DND-41 (cell line): Measurements from ENCODE around the gene ZNF143.

Source experiments
- ATAC-seq: fragments of 200-7000 bp; cut with Tn5 transposase; 3 replicates; pipeline ENCODE4 v1.9.1; 2021; ENCODE audit warnings: low read depth; ENCODE audit not compliant: insufficient read depth
- DNase-seq: peaks from one replicate; pipeline ENCODE4 v3.0.0-alpha.2; 2020
- H2AFZ ChIP-seq: 2 replicates; pipeline ENCODE4 v1.6.0; 2012; ENCODE audit warnings: low read depth, low read length
- H3K27ac ChIP-seq: 2 replicates; pipeline ENCODE4 v1.5.1; 2012; ENCODE audit warnings: low read length, inconsistent platforms
- H3K27me3 ChIP-seq: fragments of 200-600 bp; sonication (generic); 2 replicates; pipeline ENCODE4 v1.6.0; 2012; ENCODE audit warnings: low read length, mild to moderate bottlenecking, inconsistent platforms; ENCODE audit not compliant: insufficient read depth, poor library complexity
- H3K36me3 ChIP-seq: 2 replicates; pipeline ENCODE4 v1.5.1; 2012; ENCODE audit warnings: low read length, inconsistent platforms; ENCODE audit not compliant: insufficient read depth
- H3K4me1 ChIP-seq: 2 replicates; pipeline ENCODE4 v1.5.1; 2012; ENCODE audit warnings: mild to moderate bottlenecking, low read length; ENCODE audit not compliant: insufficient read depth
- H3K4me2 ChIP-seq: 2 replicates; pipeline ENCODE4 v1.6.0; 2012; ENCODE audit warnings: mild to moderate bottlenecking, moderate library complexity, low read length, inconsistent platforms; ENCODE audit not compliant: insufficient read depth
- H3K4me3 ChIP-seq, 2 experiments: fragments of 200-600 bp in 1 of 2; shearing (Covaris generic) in 1 of 2; 2 replicates each; pipeline ENCODE4 v1.5.1; 2012 to 2016; ENCODE audit warnings: inconsistent platforms in 2 of 2, low read length in 2 of 2, mild to moderate bottlenecking in 2 of 2, low read depth in 1 of 2, moderate library complexity in 1 of 2
- H3K79me2 ChIP-seq: 2 replicates; pipeline ENCODE4 v1.6.0; 2012; ENCODE audit warnings: low read length, inconsistent platforms; ENCODE audit not compliant: insufficient read depth
- H3K9ac ChIP-seq: 2 replicates; pipeline ENCODE4 v1.6.0; 2012; ENCODE audit warnings: low read depth, mild to moderate bottlenecking, inconsistent platforms, low read length, moderate library complexity
- H3K9me3 ChIP-seq: 2 replicates; pipeline ENCODE4 v1.5.1; 2012; ENCODE audit warnings: low read length, moderate library complexity, mild to moderate bottlenecking, inconsistent platforms; ENCODE audit not compliant: insufficient read depth, severe bottlenecking
- H4K20me1 ChIP-seq: 2 replicates; pipeline ENCODE4 v1.6.0; 2012; ENCODE audit warnings: low read length; ENCODE audit not compliant: insufficient read depth
- CTCF ChIP-seq: IDR thresholded peaks from 2 replicates; pipeline ENCODE4 v1.5.1; 2012; ENCODE audit warnings: borderline replicate concordance, low read length, moderate library complexity, mild to moderate bottlenecking; ENCODE audit not compliant: poor library complexity, severe bottlenecking; ENCODE audit errors: extremely low read depth
- EZH2 ChIP-seq: IDR thresholded peaks from 3 replicates; pipeline ENCODE4 v1.6.1; 2012; ENCODE audit warnings: borderline replicate concordance, low read depth, mild to moderate bottlenecking, moderate library complexity, low read length, inconsistent platforms; ENCODE audit not compliant: severe bottlenecking

The ZNF143 gene

GRCh38 chr11:9530901-9531625 lies 70.3 kb downstream of the ZNF143 start:
- TF ChIP-seq EZH2 (no peak), CTCF (no peak)
- Histone ChIP-seq H3K9me3 (no peaks in the 10 kb centered on the region), H3K27ac (no peak overlapping the region), H2AFZ (no peak overlapping the region), H3K4me2 (no peak overlapping the region), H3K79me2 (no peaks in the 10 kb centered on the region), H3K36me3 (peaks cover 6% of the 10 kb centered on the region; the same call in 1 of the 2 replicates), H3K9ac (no peak overlapping the region), H3K4me3 (no peak overlapping the region), H3K4me1 (no peaks in the 10 kb centered on the region), H4K20me1 (no peaks in the 10 kb centered on the region), H3K27me3 (no peaks in the 10 kb centered on the region)
- ATAC-seq: 0 out of 3 replicates have a peak, but pooled peaks have one; percentile 25
- no peak for DNase-seq

GRCh38 chr11:9533058-9533457 lies 72.2 kb downstream of the ZNF143 start:
- ATAC-seq (no peak), DNase-seq (no peak)
- no peak overlapping the region for H3K4me2 ChIP-seq
- H4K20me1 ChIP-seq: no peaks in the 10 kb centered on the region
- no peak overlapping the region for H3K9ac ChIP-seq
- H3K36me3 ChIP-seq: no peaks in the 10 kb centered on the region
- H2AFZ ChIP-seq: no peak overlapping the region
- no peaks in the 10 kb centered on the region for H3K27me3 ChIP-seq
- TF ChIP-seq CTCF (no peak), EZH2 (no peak)
- no peaks in the 10 kb centered on the region for H3K9me3 ChIP-seq
- no peaks in the 10 kb centered on the region for H3K79me2 ChIP-seq
- H3K4me3 ChIP-seq: no peak overlapping the region
- no peak overlapping the region for H3K27ac ChIP-seq
- no peaks in the 10 kb centered on the region for H3K4me1 ChIP-seq

- TF ChIP-seq EZH2 (no peak), CTCF (no peak)
- no peaks in the 10 kb centered on the region for H4K20me1 ChIP-seq
- H3K36me3 ChIP-seq: no peaks in the 10 kb centered on the region
- no peaks in the 10 kb centered on the region for H3K9me3 ChIP-seq
- no peak overlapping the region for H3K4me2 ChIP-seq
- H2AFZ ChIP-seq: no peak overlapping the region
- no peaks in the 10 kb centered on the region for H3K4me1 ChIP-seq
- H3K4me3 ChIP-seq: no peak overlapping the region
- no peaks in the 10 kb centered on the region for H3K79me2 ChIP-seq
- H3K27ac ChIP-seq: no peak overlapping the region
- no peak overlapping the region for H3K9ac ChIP-seq
- ATAC-seq (no peak), DNase-seq (no peak)
- no peaks in the 10 kb centered on the region for H3K27me3 ChIP-seq
Measured at GRCh38 chr11:9533736-9534473, 73.1 kb downstream of the ZNF143 start.
